HepG2 (cell line): ENCODE results near the gene ZFYVE26. TPM values are rescaled to one million over a fixed set of nuclear protein-coding genes. Genes with fewer than 3 reads are reported as not detected.
A peak's percentile ranks its signal among the peaks of the same experiment; 100 is the strongest.

Experiments
- CHD4 ChIP-seq: fragments of 200-600 bp; sonication (generic); IDR thresholded peaks from 2 replicates; pipeline ENCODE4 v1.7.0; 2017; ENCODE audit warnings: mild to moderate bottlenecking, low read length, borderline replicate concordance
- DNMT1 ChIP-seq: sonication (generic); formaldehyde crosslinking; IDR thresholded peaks from 2 replicates; pipeline ENCODE4 v1.5.1; 2020; ENCODE audit warnings: mild to moderate bottlenecking, missing genetic modification reagents
- ESRRA ChIP-seq: sonication (generic); formaldehyde crosslinking; IDR thresholded peaks from 2 replicates; pipeline ENCODE4 v1.5.1; 2020; ENCODE audit warnings: mild to moderate bottlenecking, low read depth, missing genetic modification reagents
- FIP1L1 ChIP-seq: fragments of 200-400 bp; formaldehyde crosslinking; IDR thresholded peaks from 2 replicates; pipeline ENCODE4 v1.6.1; 2018; ENCODE audit warnings: low read depth, mild to moderate bottlenecking, low read length, moderate library complexity, borderline replicate concordance; ENCODE audit not compliant: insufficient read depth
- HMG20B ChIP-seq: conservative IDR thresholded peaks from 2 replicates; pipeline ENCODE4 v1.6.1; 2016; ENCODE audit warnings: missing genetic modification reagents, missing compliant biosample characterization
- IRX3 ChIP-seq: sonication (generic); formaldehyde crosslinking; IDR thresholded peaks from 2 replicates; pipeline ENCODE4 v1.8.1; 2023; ENCODE audit warnings: mild to moderate bottlenecking, low read depth, missing genetic modification reagents, borderline replicate concordance
- NFKB2 ChIP-seq: sonication (generic); formaldehyde crosslinking; IDR thresholded peaks from 2 replicates; pipeline ENCODE4 v1.4.0; 2020; ENCODE audit warnings: missing genetic modification reagents, borderline replicate concordance
- RARG ChIP-seq: sonication (generic); formaldehyde crosslinking; IDR thresholded peaks from 2 replicates; pipeline ENCODE4 v1.4.0; 2020; ENCODE audit warnings: low read depth, mild to moderate bottlenecking, missing genetic modification reagents
- SATB2 ChIP-seq: sonication (generic); formaldehyde crosslinking; IDR thresholded peaks from 2 replicates; pipeline ENCODE4 v1.5.0; 2020; ENCODE audit warnings: missing genetic modification reagents
- TBP ChIP-seq: sonication (generic); formaldehyde crosslinking; IDR thresholded peaks from 2 replicates; pipeline ENCODE4 v1.5.0; 2020; ENCODE audit warnings: missing genetic modification reagents
- ZFP82 ChIP-seq: sonication (generic); formaldehyde crosslinking; IDR thresholded peaks from 2 replicates; pipeline ENCODE4 v1.5.1; 2020; ENCODE audit warnings: mild to moderate bottlenecking, missing genetic modification reagents, borderline replicate concordance
- ZNF430 ChIP-seq: sonication (generic); formaldehyde crosslinking; IDR thresholded peaks from 2 replicates; pipeline ENCODE4 v1.9.0; 2021; ENCODE audit warnings: mild to moderate bottlenecking, missing genetic modification reagents
- ZNF883 ChIP-seq: sonication (generic); formaldehyde crosslinking; IDR thresholded peaks from 2 replicates; pipeline ENCODE4 v1.5.1; 2020; ENCODE audit warnings: mild to moderate bottlenecking, missing genetic modification reagents; ENCODE audit errors: not compliant biosample characterization
- polyA plus RNA-seq, 8 experiments: library from polyadenylated mRNA; depleted of rRNA in 3 of 8; stranded (reverse) in 7 of 8; unstranded in 1 of 8; fragments of >200 nt; fragmentation: Illumina TruSeq in 4 of 8; extraction: Trizol in 4 of 8; gene quantifications; 2 replicates each; pipeline versions ENCODE4 v1.2.1 to v1.2.3, GENCODE V29; 2011 to 2016; ENCODE audit warnings: low read depth in 4 of 8, missing spikeins in 1 of 8, mixed read lengths in 1 of 8; ENCODE audit not compliant: insufficient read depth in 1 of 8
- total RNA-seq, 5 experiments: library from RNA; depleted of rRNA; stranded (reverse); fragments of >200 nt; fragmentation: Illumina TruSeq; extraction: Trizol; gene quantifications; 2 replicates each; pipeline ENCODE4 v1.2.3, GENCODE V29; 2016; ENCODE audit warnings: low read depth in 1 of 5
- TF ChIP-seq, protein P1 (sequence below): sonication (generic); formaldehyde crosslinking; IDR thresholded peaks from 2 replicates; pipeline ENCODE4 v1.4.0; 2020; ENCODE audit warnings: missing genetic modification reagents
- TF ChIP-seq, protein P2 (sequence below): sonication (generic); formaldehyde crosslinking; IDR thresholded peaks from 2 replicates; pipeline ENCODE4 v1.5.0; 2020; ENCODE audit warnings: missing genetic modification reagents
- TF ChIP-seq, protein P3 (sequence below): sonication (generic); formaldehyde crosslinking; IDR thresholded peaks from 2 replicates; pipeline ENCODE4 v1.4.0; 2020; ENCODE audit warnings: mild to moderate bottlenecking, missing genetic modification reagents
- TF ChIP-seq, protein P4 (sequence below): IDR thresholded peaks from 2 replicates; pipeline ENCODE4 v1.6.1; 2018; ENCODE audit warnings: missing genetic modification reagents, mild to moderate bottlenecking, missing compliant biosample characterization
- TF ChIP-seq, protein P5 (sequence below): sonication (generic); formaldehyde crosslinking; IDR thresholded peaks from 2 replicates; pipeline ENCODE4 v1.4.0; 2020; ENCODE audit warnings: missing genetic modification reagents

ZFYVE26 gene
- total and polyA plus RNA-seq, 2 of the 13 experiments (the other 11 are each of a cell fraction or from before 2014, with no cell fraction given) = 13.6 to 16.4 TPM

DNA sequence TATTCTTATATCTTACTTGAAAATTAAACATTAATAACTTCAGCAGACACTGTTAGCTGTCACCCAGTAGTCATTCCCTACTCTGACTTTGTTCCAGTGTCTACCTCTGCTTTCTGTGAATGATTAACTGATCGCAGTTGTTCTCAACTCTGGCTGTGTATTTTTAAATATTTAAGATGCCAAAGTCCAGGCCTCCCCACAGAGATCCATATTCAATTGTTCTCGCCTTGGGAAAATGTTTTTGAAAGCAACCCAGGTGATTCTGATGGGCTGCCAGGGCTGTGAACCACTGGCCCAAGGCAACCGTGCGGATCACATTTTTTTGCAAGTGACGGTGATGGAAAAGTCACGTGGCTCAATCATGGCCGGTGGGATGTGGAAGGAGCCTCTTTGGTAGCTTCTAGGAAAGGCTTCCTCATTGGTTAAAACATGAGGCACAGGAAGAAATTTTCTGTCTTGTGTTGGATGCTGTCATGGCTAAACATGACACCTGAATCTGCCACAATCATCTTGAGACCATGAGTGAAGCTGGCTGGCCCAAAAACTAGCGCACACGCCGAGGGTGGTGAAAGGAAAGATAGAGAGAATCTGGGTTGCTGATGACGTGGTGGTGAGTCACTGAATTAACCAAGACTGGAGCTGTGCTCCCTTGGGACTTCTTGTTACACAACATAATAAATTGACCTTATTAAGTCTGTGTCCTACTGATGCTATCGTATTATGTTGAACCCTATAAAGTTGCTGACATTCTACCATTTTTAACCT is 77.5 kb downstream of the ZFYVE26 start (continued):
- TF ChIP-seq, protein P1, sequence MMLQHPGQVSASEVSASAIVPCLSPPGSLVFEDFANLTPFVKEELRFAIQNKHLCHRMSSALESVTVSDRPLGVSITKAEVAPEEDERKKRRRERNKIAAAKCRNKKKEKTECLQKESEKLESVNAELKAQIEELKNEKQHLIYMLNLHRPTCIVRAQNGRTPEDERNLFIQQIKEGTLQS (CRISPR knock-in tag) = no peak
- TF ChIP-seq, protein P2, sequence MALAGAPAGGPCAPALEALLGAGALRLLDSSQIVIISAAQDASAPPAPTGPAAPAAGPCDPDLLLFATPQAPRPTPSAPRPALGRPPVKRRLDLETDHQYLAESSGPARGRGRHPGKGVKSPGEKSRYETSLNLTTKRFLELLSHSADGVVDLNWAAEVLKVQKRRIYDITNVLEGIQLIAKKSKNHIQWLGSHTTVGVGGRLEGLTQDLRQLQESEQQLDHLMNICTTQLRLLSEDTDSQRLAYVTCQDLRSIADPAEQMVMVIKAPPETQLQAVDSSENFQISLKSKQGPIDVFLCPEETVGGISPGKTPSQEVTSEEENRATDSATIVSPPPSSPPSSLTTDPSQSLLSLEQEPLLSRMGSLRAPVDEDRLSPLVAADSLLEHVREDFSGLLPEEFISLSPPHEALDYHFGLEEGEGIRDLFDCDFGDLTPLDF (CRISPR knock-in tag) = no peak
- TF ChIP-seq HMG20B (CRISPR knock-in tag) (no peak; the same call in 1 of the 2 replicates), IRX3 (CRISPR knock-in tag) (no peak), SATB2 (CRISPR knock-in tag) (no peak), ESRRA (CRISPR knock-in tag) (no peak; the same call in 1 of the 2 replicates), TBP (no peak), CHD4 (no peak; the same call in 1 of the 2 replicates), FIP1L1 (no peak), DNMT1 (CRISPR knock-in tag) (no peak), ZFP82 (CRISPR knock-in tag) (no peak; the same call in 1 of the 2 replicates), ZNF883 (CRISPR knock-in tag) (no peak), ZNF430 (CRISPR knock-in tag) (no peak), NFKB2 (CRISPR knock-in tag) (no peak), RARG (CRISPR knock-in tag) (no peak)
- TF ChIP-seq, protein P3, sequence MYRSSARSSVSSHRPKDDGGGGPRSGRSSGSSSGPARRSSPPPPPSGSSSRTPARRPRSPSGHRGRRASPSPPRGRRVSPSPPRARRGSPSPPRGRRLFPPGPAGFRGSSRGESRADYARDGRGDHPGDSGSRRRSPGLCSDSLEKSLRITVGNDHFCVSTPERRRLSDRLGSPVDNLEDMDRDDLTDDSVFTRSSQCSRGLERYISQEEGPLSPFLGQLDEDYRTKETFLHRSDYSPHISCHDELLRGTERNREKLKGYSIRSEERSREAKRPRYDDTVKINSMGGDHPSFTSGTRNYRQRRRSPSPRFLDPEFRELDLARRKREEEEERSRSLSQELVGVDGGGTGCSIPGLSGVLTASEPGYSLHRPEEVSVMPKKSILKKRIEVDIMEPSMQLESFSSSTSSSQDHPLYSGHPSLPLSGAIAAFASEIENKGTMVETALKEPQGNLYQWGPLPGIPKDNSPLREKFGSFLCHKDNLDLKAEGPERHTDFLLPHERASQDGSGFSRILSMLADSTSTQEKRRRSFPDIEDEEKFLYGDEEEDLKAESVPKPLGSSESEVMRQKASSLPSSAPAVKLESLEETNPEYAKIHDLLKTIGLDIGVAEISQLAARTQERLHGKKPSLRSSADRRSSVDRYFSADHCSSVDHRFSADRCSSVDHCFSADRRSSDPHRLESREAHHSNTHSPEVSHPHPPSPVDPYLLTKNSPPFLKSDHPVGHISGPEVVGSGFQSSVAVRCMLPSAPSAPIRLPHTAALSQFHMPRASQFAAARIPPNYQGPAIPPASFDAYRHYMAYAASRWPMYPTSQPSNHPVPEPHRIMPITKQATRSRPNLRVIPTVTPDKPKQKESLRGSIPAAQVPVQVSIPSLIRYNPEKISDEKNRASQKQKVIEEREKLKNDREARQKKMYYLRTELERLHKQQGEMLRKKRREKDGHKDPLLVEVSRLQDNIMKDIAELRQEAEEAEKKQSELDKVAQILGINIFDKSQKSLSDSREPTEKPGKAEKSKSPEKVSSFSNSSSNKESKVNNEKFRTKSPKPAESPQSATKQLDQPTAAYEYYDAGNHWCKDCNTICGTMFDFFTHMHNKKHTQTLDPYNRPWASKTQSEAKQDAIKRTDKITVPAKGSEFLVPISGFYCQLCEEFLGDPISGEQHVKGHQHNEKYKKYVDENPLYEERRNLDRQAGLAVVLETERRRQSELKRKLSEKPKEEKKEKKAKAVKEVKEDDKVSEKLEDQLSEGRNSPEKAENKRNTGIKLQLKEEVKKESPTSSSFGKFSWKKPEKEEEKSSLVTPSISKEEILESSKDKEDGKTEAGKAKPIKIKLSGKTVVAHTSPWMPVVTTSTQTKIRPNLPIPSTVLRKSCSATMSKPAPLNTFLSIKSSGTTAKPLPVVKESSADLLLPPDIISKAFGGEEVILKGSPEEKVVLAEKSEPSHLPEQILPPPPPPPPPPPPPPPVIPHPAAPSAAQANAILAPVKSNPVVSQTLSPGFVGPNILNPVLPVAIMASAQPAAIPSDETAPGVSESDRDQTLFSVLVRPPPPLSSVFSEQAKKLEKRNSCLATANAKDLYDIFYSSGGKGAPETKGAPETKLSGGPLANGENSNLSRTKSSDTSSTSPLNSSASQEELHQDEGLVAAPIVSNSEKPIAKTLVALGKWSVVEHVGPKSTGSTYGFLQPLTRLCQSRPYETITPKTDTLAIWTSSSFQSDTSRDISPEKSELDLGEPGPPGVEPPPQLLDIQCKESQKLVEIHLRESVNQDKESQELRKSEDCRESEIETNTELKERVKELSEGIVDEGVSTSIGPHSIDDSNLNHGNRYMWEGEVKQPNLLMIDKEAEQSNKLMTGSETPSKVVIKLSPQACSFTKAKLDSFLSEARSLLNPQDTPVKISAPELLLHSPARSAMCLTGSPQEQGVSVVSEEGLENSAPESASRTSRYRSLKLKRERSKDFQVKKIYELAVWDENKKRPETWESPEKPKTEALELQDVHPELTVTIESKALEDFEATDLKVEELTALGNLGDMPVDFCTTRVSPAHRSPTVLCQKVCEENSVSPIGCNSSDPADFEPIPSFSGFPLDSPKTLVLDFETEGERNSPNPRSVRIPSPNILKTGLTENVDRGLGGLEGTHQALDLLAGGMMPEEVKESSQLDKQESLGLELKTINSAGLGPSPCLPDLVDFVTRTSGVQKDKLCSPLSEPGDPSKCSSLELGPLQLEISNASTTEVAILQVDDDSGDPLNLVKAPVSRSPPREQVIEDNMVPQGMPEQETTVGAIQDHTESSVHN (CRISPR knock-in tag) = no peak
- TF ChIP-seq, protein P4, sequence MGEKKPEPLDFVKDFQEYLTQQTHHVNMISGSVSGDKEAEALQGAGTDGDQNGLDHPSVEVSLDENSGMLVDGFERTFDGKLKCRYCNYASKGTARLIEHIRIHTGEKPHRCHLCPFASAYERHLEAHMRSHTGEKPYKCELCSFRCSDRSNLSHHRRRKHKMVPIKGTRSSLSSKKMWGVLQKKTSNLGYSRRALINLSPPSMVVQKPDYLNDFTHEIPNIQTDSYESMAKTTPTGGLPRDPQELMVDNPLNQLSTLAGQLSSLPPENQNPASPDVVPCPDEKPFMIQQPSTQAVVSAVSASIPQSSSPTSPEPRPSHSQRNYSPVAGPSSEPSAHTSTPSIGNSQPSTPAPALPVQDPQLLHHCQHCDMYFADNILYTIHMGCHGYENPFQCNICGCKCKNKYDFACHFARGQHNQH (CRISPR knock-in tag) = peak; percentile 46; the same call in 1 of the 2 replicates
- TF ChIP-seq, protein P5, sequence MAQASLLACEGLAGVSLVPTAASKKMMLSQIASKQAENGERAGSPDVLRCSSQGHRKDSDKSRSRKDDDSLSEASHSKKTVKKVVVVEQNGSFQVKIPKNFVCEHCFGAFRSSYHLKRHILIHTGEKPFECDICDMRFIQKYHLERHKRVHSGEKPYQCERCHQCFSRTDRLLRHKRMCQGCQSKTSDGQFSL (CRISPR knock-in tag) = no peak
